HepG2 (cell line): Measurements from ENCODE around the gene RSPH9. TPM values are rescaled to one million over a fixed set of nuclear protein-coding genes. Genes with fewer than 3 reads are reported as not detected.
A peak's percentile ranks its signal among the peaks of the same experiment; 100 is the strongest.

Experiments
- ATAC-seq: fragments of 200-7000 bp; cut with Tn5 transposase; 3 replicates; pipeline ENCODE4 v1.9.1; 2020; ENCODE audit warnings: mild to moderate bottlenecking, moderate library complexity
- BruUV-seq: library from RNA; stranded (reverse); fragments of 400-500 nt; replicated peaks from 2 replicates; lab custom pipeline; 2021; lab: Mats Ljungman, UMichigan
- CTCF ChIA-PET: fragments of 300-600 bp; formaldehyde crosslinking; extraction: SDS; loops from one replicate; lab custom pipeline; 2021; ENCODE audit warnings: low total read pairs, inconsistent platforms, low intra/inter-chr PET ratio; lab: Yijun Ruan, JAX
- POLR2A ChIA-PET: fragments of 350-600 bp; sonication (Branson Sonifier 250); formaldehyde crosslinking; loops from one replicate; lab custom pipeline; 2020; ENCODE audit warnings: antibody characterized with exemption, inconsistent platforms; lab: Yijun Ruan, JAX
- DNase-seq: peaks from one replicate; pipeline ENCODE4 v3.0.0-alpha.2; 2015; ENCODE audit warnings: low spot score
- FAIRE-seq: peaks from 3 replicates; lab custom pipeline; 2011; peaks lifted over from hg19 to GRCh38; lab: Jason Lieb, UNC
- H2AFZ ChIP-seq: one replicate; pipeline ENCODE4 v1.6.1; 2011; ENCODE audit warnings: low read length, inconsistent platforms
- H3K27ac ChIP-seq: fragments of 300-600 bp; 3 replicates; pipeline ENCODE4 v1.8.0; 2011; ENCODE audit warnings: mixed run types, mild to moderate bottlenecking, mixed read lengths, low read length, inconsistent platforms; ENCODE audit not compliant: insufficient read depth; ENCODE audit errors: extremely low read length
- H3K27me3 ChIP-seq, 2 experiments: fragments of 200-600 bp in 1 of 2; 2 replicates in 1 of 2; 3 replicates in 1 of 2; pipeline versions ENCODE4 v1.6.0 to v1.8.0; 2011; ENCODE audit warnings: low read length in 2 of 2, mild to moderate bottlenecking in 2 of 2, moderate library complexity in 2 of 2, inconsistent platforms in 1 of 2; ENCODE audit not compliant: insufficient read depth in 2 of 2, control insufficient read depth in 1 of 2
- H3K36me3 ChIP-seq, 2 experiments: fragments of 200-600 bp in 1 of 2; replicated peaks in 1 of 2; 2 replicates in 1 of 2; 3 replicates in 1 of 2; pipeline versions ENCODE4 v1.5.1 to v1.8.0; 2011; ENCODE audit warnings: low read length in 2 of 2, inconsistent platforms in 1 of 2; ENCODE audit not compliant: insufficient read depth in 2 of 2, control insufficient read depth in 1 of 2
- H3K4me1 ChIP-seq: 2 replicates; pipeline ENCODE4 v1.5.1; 2012; ENCODE audit warnings: low read length, inconsistent platforms; ENCODE audit not compliant: insufficient read depth
- H3K4me2 ChIP-seq: 2 replicates; pipeline ENCODE4 v1.6.0; 2011; ENCODE audit warnings: low read depth, low read length, inconsistent platforms
- H3K4me3 ChIP-seq, 3 experiments: fragments of 200-600 bp in 1 of 3; sonication (generic), shearing (Covaris generic) in 1 of 3; replicated peaks in 1 of 3; 2 replicates each; pipeline ENCODE4 v1.5.1; 2011 to 2016; ENCODE audit warnings: low read length in 3 of 3, inconsistent platforms in 2 of 3, low read depth in 2 of 3, mild to moderate bottlenecking in 2 of 3, control low read depth in 1 of 3, mixed read lengths in 1 of 3; ENCODE audit not compliant: insufficient read depth in 1 of 3
- H3K79me2 ChIP-seq: one replicate; pipeline ENCODE4 v1.6.1; 2011; ENCODE audit warnings: low read length, inconsistent platforms; ENCODE audit not compliant: insufficient read depth
- H3K9ac ChIP-seq: 2 replicates; pipeline ENCODE4 v1.6.0; 2011; ENCODE audit warnings: mild to moderate bottlenecking, low read depth, low read length, inconsistent platforms; ENCODE audit not compliant: insufficient read depth
- H3K9me3 ChIP-seq: 2 replicates; pipeline ENCODE4 v1.5.1; 2012; ENCODE audit warnings: mild to moderate bottlenecking, low read length
- H4K20me1 ChIP-seq: 2 replicates; pipeline ENCODE4 v1.6.0; 2011; ENCODE audit warnings: inconsistent platforms, mild to moderate bottlenecking, low read length, moderate library complexity; ENCODE audit not compliant: insufficient read depth
- AHDC1 ChIP-seq: sonication (generic); formaldehyde crosslinking; IDR thresholded peaks from 2 replicates; pipeline ENCODE4 v1.5.1; 2020; ENCODE audit warnings: mild to moderate bottlenecking, missing genetic modification reagents, borderline replicate concordance
- ATF4 ChIP-seq, 2 experiments: fragments of 450-650 bp in 1 of 2; sonication (generic) in 1 of 2; formaldehyde crosslinking; IDR thresholded peaks; 2 replicates each; pipeline versions ENCODE4 v1.5.0 to v1.8.0; 2020 to 2022; ENCODE audit warnings: mild to moderate bottlenecking in 1 of 2, missing genetic modification reagents in 1 of 2
- CREB1 ChIP-seq, 2 experiments: fragments of 450-650 bp in 1 of 2; IDR thresholded peaks; 2 replicates each; pipeline ENCODE4 v1.6.1; 2016 to 2017; ENCODE audit warnings: control low read depth in 1 of 2, mild to moderate bottlenecking in 1 of 2, missing compliant biosample characterization in 1 of 2, missing genetic modification characterization in 1 of 2
- CREM ChIP-seq, 2 experiments: sonication (generic) in 1 of 2; formaldehyde crosslinking in 1 of 2; IDR thresholded peaks; 2 replicates each; pipeline versions ENCODE4 v1.4.0 to v1.6.1; 2016 to 2020; ENCODE audit warnings: antibody characterized with exemption in 1 of 2, mild to moderate bottlenecking in 1 of 2, missing genetic modification reagents in 1 of 2
- KDM5B ChIP-seq: sonication (generic); formaldehyde crosslinking; IDR thresholded peaks from 2 replicates; pipeline ENCODE4 v1.4.0; 2020; ENCODE audit warnings: missing genetic modification reagents, mild to moderate bottlenecking, borderline replicate concordance
- KLF15 ChIP-seq: sonication (generic); formaldehyde crosslinking; IDR thresholded peaks from 2 replicates; pipeline ENCODE4 v1.8.1; 2023; ENCODE audit warnings: borderline replicate concordance, mild to moderate bottlenecking, inconsistent platforms, missing genetic modification reagents, mixed read lengths
- SOX6 ChIP-seq, 2 experiments: fragments of 450-650 bp in 1 of 2; sonication (generic) in 1 of 2; formaldehyde crosslinking in 1 of 2; IDR thresholded peaks; 2 replicates each; pipeline versions ENCODE4 v1.4.0 to v1.6.1; 2017 to 2020; ENCODE audit warnings: antibody characterized with exemption in 1 of 2, mild to moderate bottlenecking in 1 of 2, missing genetic modification reagents in 1 of 2
- ZNF772 ChIP-seq: sonication (generic); formaldehyde crosslinking; IDR thresholded peaks from 2 replicates; pipeline ENCODE4 v1.5.0; 2020; ENCODE audit warnings: mild to moderate bottlenecking, missing genetic modification reagents
- WGBS: methylation state at CpG from one replicate; pipeline ENCODE4 v1.1.6; 2017; ENCODE audit warnings: low lambda C conversion rate; 5-methylcytosine and 5-hydroxymethylcytosine counted together
- in situ Hi-C: cut with HindIII; loops from 2 replicates; pipeline ENCODE4 v1.10.0; 2017; ENCODE audit warnings: low pct_unique_long_range_greater_than_20kb; ENCODE audit not compliant: extremely low pct_ligation_motif_present
- intact Hi-C: fragments of 100-400 bp; cut with micrococcal nuclease; formaldehyde crosslinking; loops from one replicate; pipeline ENCODE4 v1.10.0; 2022; ENCODE audit not compliant: unreplicated experiment
- polyA plus RNA-seq, 8 experiments: library from polyadenylated mRNA; depleted of rRNA in 3 of 8; stranded (reverse) in 7 of 8; unstranded in 1 of 8; fragments of >200 nt; fragmentation: Illumina TruSeq in 4 of 8; extraction: Trizol in 4 of 8; gene quantifications; 2 replicates each; pipeline versions ENCODE4 v1.2.1 to v1.2.3, GENCODE V29; 2011 to 2016; ENCODE audit warnings: low read depth in 4 of 8, missing spikeins in 1 of 8, mixed read lengths in 1 of 8; ENCODE audit not compliant: insufficient read depth in 1 of 8
- total RNA-seq, 5 experiments: library from RNA; depleted of rRNA; stranded (reverse); fragments of >200 nt; fragmentation: Illumina TruSeq; extraction: Trizol; gene quantifications; 2 replicates each; pipeline ENCODE4 v1.2.3, GENCODE V29; 2016; ENCODE audit warnings: low read depth in 1 of 5
- TF ChIP-seq, protein P1 (sequence below): sonication (generic); formaldehyde crosslinking; IDR thresholded peaks from 2 replicates; pipeline ENCODE4 v1.9.0; 2022; ENCODE audit warnings: low read depth, missing genetic modification reagents

RSPH9 gene
- total and polyA plus RNA-seq, 2 of the 13 experiments (the other 11 are each of a cell fraction or from before 2014, with no cell fraction given), result 0.04 TPM; not detected in 1

GRCh38 chr6:43695215-43695966, 50.6 kb downstream of the RSPH9 start (continued):
- TF ChIP-seq ATF4 (CRISPR knock-in tag; IDR thresholded peaks at IDR 0.05) (0 out of 4 replicates have a peak, but pooled peaks of 1 of the 2 experiments have one; percentile 28), KLF15 (CRISPR knock-in tag) (no peak), KDM5B (CRISPR knock-in tag) (no peak), ZNF772 (CRISPR knock-in tag) (no peak)

DNA sequence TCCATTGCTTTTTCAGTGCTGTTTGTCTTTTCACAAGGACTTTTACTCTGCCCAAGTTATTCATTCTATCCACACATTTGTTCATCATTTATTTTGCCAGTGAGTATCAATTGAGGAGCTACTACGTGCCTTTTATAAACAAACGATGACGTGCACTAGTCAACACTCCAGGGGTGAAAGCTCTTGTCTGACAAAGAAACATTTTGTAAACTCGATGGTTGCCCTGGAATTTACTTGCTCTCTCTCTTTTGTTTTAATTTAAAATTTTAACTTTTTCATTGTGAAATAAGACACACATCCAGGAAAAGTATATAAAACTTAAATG, 51.1 kb downstream of the RSPH9 start:
- intact Hi-C loops, result no loop called here
- H4K20me1 ChIP-seq, result no peaks in the 10 kb centered on the region
- peaks cover 46% of the 10 kb centered on the region for H3K4me1 ChIP-seq
- 1% methylated on average over 4 of the region's 4 CpGs for WGBS
- no peak for FAIRE-seq
- peak; percentile 28 for DNase-seq
- ChIA-PET CTCF (no interaction called here), POLR2A (interaction anchor here (1.2 kb wide), 1 partner anchor 23 kb away, joined by 3 read pairs; no protein-coding TSS in a partner anchor)
- H3K4me3 ChIP-seq, result 0 out of 6 replicates have a peak overlapping the region, but pooled peaks of 1 of the 3 experiments have one; percentile 25
- ATAC-seq, result no peak
- BruUV-seq, result no TSS peak
- no peaks in the 10 kb centered on the region for H3K79me2 ChIP-seq
- H3K9me3 ChIP-seq, result no peaks in the 10 kb centered on the region
- H3K4me2 ChIP-seq, result peak overlapping the region; percentile 64
- H2AFZ ChIP-seq, result peak overlapping the region; percentile 55
- H3K27me3 ChIP-seq, result peaks cover 3 to 15% of the 10 kb centered on the region in 2 experiments; a peak in 2 of 5 replicates
- in situ Hi-C loops, result no loop called here
- no peaks in the 10 kb centered on the region for H3K36me3 ChIP-seq
- H3K27ac ChIP-seq, result no peak overlapping the region
- H3K9ac ChIP-seq, result no peak overlapping the region
- peak; percentile 43; the same call in 1 of the 2 replicates for TF ChIP-seq CREB1 (IDR thresholded peaks at IDR 0.05)
- 0 out of 2 replicates have a peak, but pooled peaks have one; percentile 45 for TF ChIP-seq CREB1 (CRISPR knock-in tag; IDR thresholded peaks at IDR 0.05)
- TF ChIP-seq AHDC1, result 0 out of 2 replicates have a peak, but pooled peaks have one; percentile 36
- TF ChIP-seq CREM (IDR thresholded peaks at IDR 0.05), result 0 out of 2 replicates have a peak, but pooled peaks have one; percentile 31
- no peak for TF ChIP-seq CREM (CRISPR knock-in tag; IDR thresholded peaks at IDR 0.05)
- TF ChIP-seq, protein P1, sequence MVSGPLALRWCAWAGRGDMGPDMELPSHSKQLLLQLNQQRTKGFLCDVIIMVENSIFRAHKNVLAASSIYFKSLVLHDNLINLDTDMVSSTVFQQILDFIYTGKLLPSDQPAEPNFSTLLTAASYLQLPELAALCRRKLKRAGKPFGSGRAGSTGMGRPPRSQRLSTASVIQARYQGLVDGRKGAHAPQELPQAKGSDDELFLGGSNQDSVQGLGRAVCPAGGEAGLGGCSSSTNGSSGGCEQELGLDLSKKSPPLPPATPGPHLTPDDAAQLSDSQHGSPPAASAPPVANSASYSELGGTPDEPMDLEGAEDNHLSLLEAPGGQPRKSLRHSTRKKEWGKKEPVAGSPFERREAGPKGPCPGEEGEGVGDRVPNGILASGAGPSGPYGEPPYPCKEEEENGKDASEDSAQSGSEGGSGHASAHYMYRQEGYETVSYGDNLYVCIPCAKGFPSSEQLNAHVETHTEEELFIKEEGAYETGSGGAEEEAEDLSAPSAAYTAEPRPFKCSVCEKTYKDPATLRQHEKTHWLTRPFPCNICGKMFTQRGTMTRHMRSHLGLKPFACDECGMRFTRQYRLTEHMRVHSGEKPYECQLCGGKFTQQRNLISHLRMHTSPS, result no peak
- TF ChIP-seq SOX6 (IDR thresholded peaks at IDR 0.05), result no peak
- 0 out of 2 replicates have a peak, but pooled peaks have one; percentile 7 for TF ChIP-seq SOX6 (CRISPR knock-in tag; IDR thresholded peaks at IDR 0.05)
